Measurements from ENCODE around the gene SEC63. TPM values are rescaled to one million over a fixed set of nuclear protein-coding genes. Genes with fewer than 3 reads are reported as not detected.

SEC63 gene
- total RNA-seq, 1 donor from 2014 or later = 166 TPM

- no peaks in the 10 kb centered on the region for H3K9me3 Mint-ChIP-seq (ENCODE audit: low read depth)
- DNase-seq (ENCODE audit: low spot score) = no peak
- H3K27me3 Mint-ChIP-seq (ENCODE audit: low read depth) = no peaks in the 10 kb centered on the region
- no peak for TF ChIP-seq CTCF (IDR thresholded peaks at IDR 0.05)
- H3K36me3 Mint-ChIP-seq (ENCODE audit: low read depth) = no peaks in the 10 kb centered on the region
- H3K27ac Mint-ChIP-seq (ENCODE audit: unreplicated experiment) = no peak overlapping the region
- no peak overlapping the region for H3K4me3 Mint-ChIP-seq (ENCODE audit: unreplicated experiment)
- H3K4me1 Mint-ChIP-seq (ENCODE audit: low read depth) = peaks cover 27% of the 10 kb centered on the region
Measured at GRCh38 chr6:107822176-107823046, 135.6 kb downstream of the SEC63 start.

- no peak for DNase-seq (ENCODE audit: low spot score)
- Mint-ChIP-seq H3K27me3 (ENCODE audit: low read depth) (no peaks in the 10 kb centered on the region), H3K4me1 (ENCODE audit: low read depth) (peaks cover 27% of the 10 kb centered on the region), H3K36me3 (ENCODE audit: low read depth) (no peaks in the 10 kb centered on the region), H3K9me3 (ENCODE audit: low read depth) (no peaks in the 10 kb centered on the region), H3K4me3 (ENCODE audit: unreplicated experiment) (no peak overlapping the region), H3K27ac (ENCODE audit: unreplicated experiment) (no peak overlapping the region)
- TF ChIP-seq CTCF (IDR thresholded peaks at IDR 0.05) = no peak
Measured at GRCh38 chr6:107821591-107821990, 136.4 kb downstream of the SEC63 start.

GRCh38 chr6:107820338-107821261, 137.4 kb downstream of the SEC63 start:
- no peak for DNase-seq (ENCODE audit: low spot score)
- Mint-ChIP-seq H3K27me3 (ENCODE audit: low read depth) (no peaks in the 10 kb centered on the region), H3K4me1 (ENCODE audit: low read depth) (peaks cover 27% of the 10 kb centered on the region), H3K27ac (ENCODE audit: unreplicated experiment) (peak overlapping the region; percentile 19), H3K9me3 (ENCODE audit: low read depth) (no peaks in the 10 kb centered on the region), H3K4me3 (ENCODE audit: unreplicated experiment) (peak overlapping the region; percentile 63), H3K36me3 (ENCODE audit: low read depth) (no peaks in the 10 kb centered on the region)
- no peak for TF ChIP-seq CTCF (IDR thresholded peaks at IDR 0.05)

GRCh38 chr6:107819964-107820337, 138.1 kb downstream of the SEC63 start:
- H3K4me1 Mint-ChIP-seq (ENCODE audit: low read depth) = peaks cover 27% of the 10 kb centered on the region
- no peak for DNase-seq (ENCODE audit: low spot score)
- no peak overlapping the region for H3K27ac Mint-ChIP-seq (ENCODE audit: unreplicated experiment)
- H3K27me3 Mint-ChIP-seq (ENCODE audit: low read depth) = peaks cover 2% of the 10 kb centered on the region
- no peak for TF ChIP-seq CTCF (IDR thresholded peaks at IDR 0.05)
- no peaks in the 10 kb centered on the region for H3K9me3 Mint-ChIP-seq (ENCODE audit: low read depth)
- peak overlapping the region; percentile 63 for H3K4me3 Mint-ChIP-seq (ENCODE audit: unreplicated experiment)
- no peaks in the 10 kb centered on the region for H3K36me3 Mint-ChIP-seq (ENCODE audit: low read depth)

- no peaks in the 10 kb centered on the region for H3K36me3 Mint-ChIP-seq (ENCODE audit: low read depth)
- no peak for DNase-seq (ENCODE audit: low spot score)
- H3K4me3 Mint-ChIP-seq (ENCODE audit: unreplicated experiment) = no peak overlapping the region
- H3K9me3 Mint-ChIP-seq (ENCODE audit: low read depth) = no peaks in the 10 kb centered on the region
- peaks cover 27% of the 10 kb centered on the region for H3K4me1 Mint-ChIP-seq (ENCODE audit: low read depth)
- peaks cover 3% of the 10 kb centered on the region for H3K27me3 Mint-ChIP-seq (ENCODE audit: low read depth)
- no peak overlapping the region for H3K27ac Mint-ChIP-seq (ENCODE audit: unreplicated experiment)
- no peak for TF ChIP-seq CTCF (IDR thresholded peaks at IDR 0.05)
Measured at GRCh38 chr6:107819217-107819616, 138.8 kb downstream of the SEC63 start.
